Measurements from ENCODE around the gene TEPSIN.

TEPSIN gene

GRCh38 chr17:81249223-81250040, 10.6 kb upstream of the TEPSIN start:
- no peak for DNase-seq (ENCODE audit: low spot score)

- DNase-seq (ENCODE audit: low spot score): no peak
These were observed 9.8 kb upstream of the TEPSIN start for GRCh38 chr17:81248649-81249048.

GRCh38 chr17:81247339-81247990, 8.6 kb upstream of the TEPSIN start:
- DNase-seq (ENCODE audit: low spot score): no peak

GRCh38 chr17:81246679-81247338, 8.0 kb upstream of the TEPSIN start:
- no peak for DNase-seq (ENCODE audit: low spot score)

GRCh38 chr17:81246343-81246670, 7.5 kb upstream of the TEPSIN start:
- DNase-seq (ENCODE audit: low spot score): no peak

- DNase-seq (ENCODE audit: low spot score): no peak
These were observed 6.9 kb upstream of the TEPSIN start for GRCh38 chr17:81245665-81246342.

- DNase-seq (ENCODE audit: low spot score): no peak
These were observed 6.3 kb upstream of the TEPSIN start for GRCh38 chr17:81245024-81245664.

GRCh38 chr17:81244358-81245023, 5.6 kb upstream of the TEPSIN start:
- DNase-seq (ENCODE audit: low spot score): no peak

- no peak for DNase-seq (ENCODE audit: low spot score)
These were observed 4.4 kb upstream of the TEPSIN start for GRCh38 chr17:81243333-81243664.

GRCh38 chr17:81242421-81243332, 3.8 kb upstream of the TEPSIN start:
- no peak for DNase-seq (ENCODE audit: low spot score)

GRCh38 chr17:81241648-81242420, 3.0 kb upstream of the TEPSIN start:
- peak; percentile 52 for DNase-seq (ENCODE audit: low spot score)

GRCh38 chr17:81241203-81241602, 2.3 kb upstream of the TEPSIN start:
- DNase-seq (ENCODE audit: low spot score): no peak

GRCh38 chr17:81240761-81241160, 1.9 kb upstream of the TEPSIN start:
- DNase-seq (ENCODE audit: low spot score): no peak

- DNase-seq (ENCODE audit: low spot score): peak; percentile 17
These were observed 1.1 kb upstream of the TEPSIN start for GRCh38 chr17:81239714-81240555.

- DNase-seq (ENCODE audit: low spot score): no peak
These were observed 403 bp downstream of the TEPSIN start for GRCh38 chr17:81238490-81238814.

GRCh38 chr17:81237591-81238489, 1.0 kb downstream of the TEPSIN start:
- no peak for DNase-seq (ENCODE audit: low spot score)

- no peak for DNase-seq (ENCODE audit: low spot score)
These were observed 2.1 kb downstream of the TEPSIN start for GRCh38 chr17:81236784-81237183.
